ENCODE results near the gene DDR2.
"Not testable (repeated sequence)": the region's sequence is repeated elsewhere in the genome, so short reads cannot be mapped to it uniquely, and the experiment has no call there.

DDR2 gene

DNA sequence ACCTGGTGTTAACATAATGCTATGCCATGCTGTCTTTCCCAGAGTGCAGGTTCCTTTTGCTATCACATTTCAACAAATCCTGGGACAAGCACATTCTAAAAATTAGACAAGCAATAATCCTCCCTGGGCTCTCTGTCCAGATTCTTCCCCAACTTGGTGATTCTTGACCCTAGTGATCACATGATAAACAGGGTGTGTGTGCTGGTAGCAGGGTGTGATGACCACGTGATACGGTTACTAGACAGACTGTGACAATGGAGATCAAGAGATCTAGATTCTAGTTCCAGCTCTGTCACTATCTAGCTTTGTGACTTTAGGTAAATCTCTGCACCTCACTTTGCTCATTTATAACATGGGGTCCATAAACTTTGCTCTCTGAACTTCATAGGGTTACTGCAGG, 96.3 kb downstream of the DDR2 start:
- no peak for DNase-seq

DNA sequence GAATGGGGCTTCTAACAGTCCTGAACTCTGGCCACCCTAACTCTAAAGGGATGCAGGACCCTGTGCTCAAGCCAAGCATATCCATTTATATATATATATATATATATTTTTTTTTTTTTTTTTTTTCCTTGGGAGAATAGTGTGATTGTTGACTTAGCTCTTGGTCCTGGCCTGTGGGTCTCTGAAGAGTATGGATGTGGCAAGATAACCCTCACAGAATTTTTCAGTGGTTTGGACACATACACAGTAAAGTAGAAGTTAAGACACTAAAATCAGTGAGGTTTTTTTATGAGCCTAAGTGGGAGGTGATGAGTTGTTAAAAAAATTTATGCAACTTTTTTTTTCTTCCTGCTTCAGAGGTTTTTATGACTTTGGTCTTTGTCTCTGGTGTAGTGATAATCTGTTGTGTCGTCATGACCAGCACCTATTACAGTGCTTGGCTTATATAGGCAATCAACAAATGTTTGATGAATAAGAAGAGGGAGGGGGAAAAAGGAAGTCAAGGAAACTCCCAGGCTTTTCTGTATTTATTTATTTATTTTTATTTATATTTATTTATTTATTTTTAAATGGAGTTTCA, 97.0 kb downstream of the DDR2 start:
- DNase-seq: not testable (repeated sequence)

DNA sequence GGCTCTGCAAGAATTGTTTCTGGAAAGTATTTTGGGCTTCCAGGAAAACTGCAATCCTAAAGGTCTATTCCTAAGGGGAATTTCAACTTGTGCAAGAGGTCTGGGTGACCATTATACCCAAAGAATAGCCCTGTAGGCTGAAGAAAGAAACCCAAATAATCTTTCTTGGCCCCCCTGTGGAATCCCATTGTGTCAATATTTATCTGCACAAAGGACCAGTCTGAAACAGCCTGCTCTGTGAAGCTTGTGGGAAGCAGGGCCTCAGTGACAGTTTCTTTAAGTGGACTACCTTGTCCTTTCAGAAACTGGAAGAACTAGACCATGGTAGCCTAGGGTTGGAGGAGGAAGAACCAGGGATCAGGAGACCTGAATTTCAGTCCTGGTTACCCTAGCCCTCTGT, 99.8 kb downstream of the DDR2 start:
- no peak for DNase-seq

DNA sequence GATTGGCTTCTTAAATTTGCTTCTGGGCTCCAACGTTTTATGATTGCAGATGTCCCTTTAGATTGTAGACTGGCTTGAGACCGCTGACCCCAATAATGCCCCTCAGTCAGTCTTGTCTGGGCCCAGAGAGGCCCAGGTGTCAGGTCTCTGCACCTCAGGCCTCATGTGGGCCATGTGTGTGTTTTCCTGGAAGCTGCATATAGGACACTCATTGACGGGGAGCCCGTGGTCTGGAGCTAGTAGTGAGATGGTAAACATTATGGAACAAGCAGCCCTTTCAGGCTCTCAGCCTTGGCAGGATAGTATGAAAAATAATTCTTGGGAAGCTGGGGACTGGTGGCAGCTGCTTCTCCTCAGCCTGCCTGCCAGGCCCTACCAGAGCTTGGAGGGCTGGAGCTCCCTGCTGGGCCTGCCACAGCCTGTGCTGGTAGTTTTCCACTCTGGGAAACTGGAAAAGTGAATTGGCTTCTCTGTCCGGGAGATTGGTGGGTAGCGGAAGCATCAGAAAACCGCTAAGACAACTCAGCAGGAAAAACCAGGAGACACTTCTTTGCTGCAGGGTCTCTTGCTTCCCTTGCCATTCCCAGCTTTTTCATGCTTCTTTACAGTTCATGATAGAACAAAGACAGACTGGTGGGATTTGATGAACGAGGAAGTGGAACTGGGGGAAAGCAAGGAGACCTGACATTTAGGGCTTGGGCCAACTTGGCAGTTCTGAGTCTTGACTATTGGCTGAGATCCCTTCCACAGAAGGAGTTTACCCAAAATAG, 100.5 kb downstream of the DDR2 start:
- no peak for DNase-seq

DNA sequence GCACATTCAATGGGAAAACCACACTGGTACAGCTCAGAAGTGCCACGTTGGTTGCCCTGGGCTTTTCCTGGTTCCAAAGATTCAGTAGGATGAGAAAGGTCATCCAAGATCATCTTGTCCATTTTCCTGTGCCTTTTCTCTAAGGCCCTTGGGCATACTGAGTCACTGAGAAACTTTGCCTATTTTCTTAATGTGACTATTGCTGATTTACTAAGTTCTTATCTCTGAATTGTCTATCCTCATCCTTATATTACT, 101.0 kb downstream of the DDR2 start:
- DNase-seq: no peak

DNA sequence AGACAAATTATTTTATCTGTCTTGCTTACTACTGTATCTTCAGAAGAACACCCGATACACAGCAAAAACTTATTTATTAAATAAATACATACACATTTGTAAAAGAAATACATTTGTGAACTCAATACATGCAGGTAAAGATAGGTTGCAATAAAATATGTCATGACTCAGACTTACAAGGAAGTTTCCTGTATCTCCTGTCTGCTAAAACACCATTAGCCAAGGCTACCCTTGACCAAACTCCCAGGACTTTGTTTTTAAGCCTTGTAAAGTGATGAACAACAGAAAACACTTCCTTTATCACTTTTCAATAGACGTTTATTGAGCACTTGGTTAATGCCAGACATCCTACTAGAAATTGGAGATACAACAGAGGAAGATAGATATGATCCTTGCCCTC, 101.8 kb downstream of the DDR2 start:
- no peak for DNase-seq

DNA sequence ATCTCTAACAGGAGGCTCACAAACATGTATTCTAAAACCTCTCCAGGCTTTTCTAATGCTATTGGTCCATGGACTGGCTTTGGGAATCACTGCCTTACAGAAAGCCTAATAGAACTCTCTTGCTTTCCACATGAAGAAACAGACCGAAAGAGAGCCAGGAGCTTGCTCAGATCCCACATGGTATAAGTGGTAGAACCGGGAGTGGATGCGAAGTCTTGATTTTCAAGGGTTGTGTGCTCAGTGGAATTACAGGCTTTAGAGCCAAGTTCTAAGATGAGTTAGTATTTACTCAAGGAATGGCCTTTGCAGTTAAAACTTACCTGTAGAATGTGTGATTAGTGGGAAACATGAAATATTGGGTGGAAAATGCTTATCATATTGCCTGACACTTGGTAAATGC, 103.9 kb downstream of the DDR2 start:
- no peak for DNase-seq

DNA sequence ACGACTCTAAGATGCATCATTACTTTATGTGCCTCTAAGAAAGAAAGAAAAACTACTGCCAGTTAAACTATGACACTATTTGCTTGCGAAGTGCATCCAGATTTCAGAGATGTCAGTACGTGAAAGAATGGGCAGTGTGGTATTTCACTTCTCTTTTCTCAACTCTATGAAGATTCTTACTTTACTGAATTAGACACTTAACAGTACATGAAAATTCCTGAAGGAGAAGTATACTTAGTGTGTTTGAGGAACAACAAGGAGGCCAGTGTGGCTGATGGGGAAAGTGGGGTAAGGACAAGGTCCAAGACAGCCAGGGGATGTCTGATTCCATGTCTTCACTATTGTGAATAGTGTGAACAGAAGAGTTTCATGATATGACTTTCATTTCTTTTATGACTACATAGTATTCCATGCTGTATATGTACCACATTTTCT, 104.4 kb downstream of the DDR2 start:
- DNase-seq: no peak

DNA sequence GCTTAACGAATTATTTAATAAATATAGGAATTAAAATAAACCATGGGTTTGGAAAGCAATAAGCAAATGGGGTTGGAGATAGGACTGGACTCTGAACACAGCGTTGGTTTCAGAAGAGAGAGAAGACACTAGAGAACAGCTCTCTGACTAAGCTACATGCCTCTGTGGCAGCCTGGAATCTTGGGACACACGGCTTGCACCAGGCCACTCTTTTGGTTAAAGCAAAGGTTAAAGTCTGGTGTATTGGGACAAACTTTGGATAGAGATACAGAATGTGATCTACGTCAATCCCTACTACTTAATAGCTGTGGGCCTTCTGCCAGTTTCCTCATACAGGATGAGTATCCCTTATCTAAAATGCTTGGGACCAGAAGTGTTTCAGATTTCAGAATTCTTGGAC, 108.5 kb downstream of the DDR2 start:
- no peak for DNase-seq

DNA sequence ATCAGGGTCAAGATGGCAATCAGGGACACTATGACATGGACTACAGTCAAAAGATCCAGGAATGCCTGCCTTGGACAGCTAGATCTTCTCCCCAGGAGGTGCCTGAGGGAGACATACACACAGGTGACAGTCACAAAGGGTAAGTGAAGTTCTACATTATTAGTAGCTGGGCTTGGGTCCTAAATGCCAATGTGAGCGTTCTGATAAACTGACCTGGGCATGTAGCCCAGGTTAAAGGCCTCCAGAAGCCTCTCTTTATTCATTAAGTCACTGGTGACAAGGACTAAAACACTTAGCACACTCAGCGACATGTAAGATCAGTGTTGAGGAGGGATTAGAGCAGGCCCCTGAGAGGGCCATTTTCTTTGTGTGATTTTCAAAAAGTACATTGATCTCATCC, 109.3 kb downstream of the DDR2 start:
- no peak for DNase-seq

DNA sequence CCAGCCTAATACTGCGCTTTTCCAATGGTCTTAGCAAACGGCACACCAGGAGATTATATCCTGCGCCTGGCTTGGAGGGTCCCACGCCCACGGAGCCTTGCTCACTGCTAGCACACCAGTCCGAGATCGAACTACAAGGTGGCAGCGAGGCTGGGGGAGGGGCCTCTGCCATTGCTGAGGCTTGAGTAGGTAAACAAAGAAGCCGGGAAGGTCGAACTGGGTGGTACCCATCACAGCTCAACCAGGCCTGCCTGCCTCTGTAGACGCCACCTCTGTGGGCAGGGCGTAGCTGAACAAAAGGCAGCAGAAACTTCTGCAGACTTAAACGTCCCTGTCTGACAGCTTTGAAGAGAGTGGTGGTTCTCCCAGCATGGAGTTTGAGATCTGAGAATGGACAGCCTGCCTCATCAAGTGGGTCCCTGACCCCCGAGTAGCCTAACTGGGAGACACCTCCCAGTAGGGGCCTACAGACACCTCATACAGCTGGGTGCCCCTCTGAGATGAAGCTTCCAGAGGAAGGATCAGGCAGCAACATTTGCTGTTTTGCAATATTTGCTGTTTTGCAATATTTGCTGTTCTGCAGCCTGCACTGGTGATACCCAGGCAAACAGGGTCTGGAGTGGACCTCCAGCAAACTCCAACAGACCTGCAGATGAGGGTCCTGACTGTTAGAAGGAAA, 114.1 kb downstream of the DDR2 start:
- DNase-seq: not testable (repeated sequence)

DNA sequence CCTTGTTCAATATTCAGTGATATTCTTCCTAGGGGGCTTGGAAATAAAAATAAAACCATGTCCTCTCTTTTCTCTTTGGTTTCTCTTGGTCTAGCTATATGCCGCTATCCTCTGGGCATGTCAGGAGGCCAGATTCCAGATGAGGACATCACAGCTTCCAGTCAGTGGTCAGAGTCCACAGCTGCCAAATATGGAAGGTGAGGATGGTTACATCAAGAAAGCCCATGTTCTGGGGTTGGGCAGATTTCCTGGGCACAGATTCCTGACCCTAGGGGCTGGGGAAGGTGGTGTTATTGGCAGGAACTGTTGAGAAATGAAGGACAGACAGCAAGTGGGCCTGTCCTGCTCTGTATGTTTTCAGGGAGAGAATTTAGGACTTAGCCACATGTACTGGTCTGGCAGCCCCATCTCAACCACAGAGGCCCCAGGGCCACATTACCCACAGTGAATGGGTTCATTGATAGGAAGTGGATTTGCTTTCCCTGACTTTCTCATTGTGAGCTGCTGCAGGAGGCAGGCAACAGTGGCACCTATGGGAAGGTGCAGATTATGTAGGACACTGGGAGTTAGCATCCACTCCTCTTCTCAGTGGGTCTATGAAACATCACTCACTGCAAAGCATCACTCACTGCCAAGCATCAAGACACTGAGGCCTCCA, 120.9 kb downstream of the DDR2 start:
- DNase-seq: no peak

DNA sequence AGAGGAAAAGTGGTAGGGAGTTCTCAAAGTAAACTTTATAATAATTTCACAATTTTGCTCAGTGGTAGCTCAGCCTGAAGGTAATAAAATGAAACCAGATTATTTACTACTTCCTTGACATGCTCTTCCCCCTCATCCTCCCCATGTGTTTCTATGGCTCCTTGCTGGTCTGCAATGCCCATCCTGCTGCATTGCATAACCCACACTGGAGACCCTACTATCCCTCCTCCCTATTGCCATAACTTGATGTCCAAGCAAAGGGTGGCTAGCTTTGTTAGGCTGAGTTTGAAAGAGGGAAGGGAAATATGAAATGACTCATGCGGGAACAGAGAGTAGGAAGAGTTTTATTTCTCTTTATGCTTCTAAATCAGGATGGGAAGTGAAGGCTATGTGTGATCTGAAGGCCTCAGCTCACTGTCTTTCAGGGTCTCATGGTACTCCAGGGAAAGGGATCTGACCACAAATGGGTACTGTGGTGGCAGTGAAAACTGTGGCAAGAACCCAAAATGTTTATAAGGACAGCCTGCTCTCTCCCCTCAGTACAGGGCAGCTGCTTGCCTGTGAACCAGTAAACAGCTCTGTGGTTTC, 121.8 kb downstream of the DDR2 start:
- no peak for DNase-seq

DNA sequence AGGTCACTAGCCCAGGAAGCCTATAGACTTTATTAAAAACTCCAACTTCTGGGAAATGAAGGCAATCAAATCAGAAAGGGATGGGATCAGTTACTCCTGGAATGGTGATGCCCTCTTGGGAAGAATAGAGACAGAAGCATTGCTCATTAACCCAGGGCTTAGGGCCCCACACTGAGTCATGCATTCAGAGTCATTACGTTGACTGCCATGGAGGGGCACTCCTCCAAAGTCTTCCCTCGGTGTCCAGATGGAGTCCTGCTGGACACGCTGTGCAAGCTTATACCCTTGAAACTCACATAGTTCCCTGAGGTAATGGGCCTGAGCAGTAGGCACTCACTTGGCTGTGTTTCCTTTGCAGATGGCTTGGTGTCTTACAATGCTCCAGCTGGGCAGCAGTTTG, 123.0 kb downstream of the DDR2 start:
- DNase-seq: no peak

DNA sequence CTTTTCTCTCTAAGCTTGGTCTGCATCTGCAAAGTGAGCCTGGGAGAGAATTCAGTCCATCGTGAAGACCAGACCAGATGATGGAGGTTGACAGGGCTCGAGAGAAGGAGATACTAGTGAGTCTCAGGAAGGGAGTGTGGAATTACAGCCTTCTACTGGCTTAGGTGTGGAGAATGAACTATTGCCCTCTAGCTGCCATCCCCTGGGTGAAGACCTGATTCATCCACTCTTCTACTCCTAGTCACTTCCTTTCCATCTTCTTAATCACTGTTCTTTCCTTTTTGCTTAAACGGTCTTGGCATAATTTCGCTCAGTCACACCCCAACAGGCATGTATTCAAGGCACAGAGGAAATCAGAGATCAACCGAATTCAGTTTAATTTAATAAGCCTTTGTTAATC, 124.3 kb downstream of the DDR2 start:
- no peak for DNase-seq

DNA sequence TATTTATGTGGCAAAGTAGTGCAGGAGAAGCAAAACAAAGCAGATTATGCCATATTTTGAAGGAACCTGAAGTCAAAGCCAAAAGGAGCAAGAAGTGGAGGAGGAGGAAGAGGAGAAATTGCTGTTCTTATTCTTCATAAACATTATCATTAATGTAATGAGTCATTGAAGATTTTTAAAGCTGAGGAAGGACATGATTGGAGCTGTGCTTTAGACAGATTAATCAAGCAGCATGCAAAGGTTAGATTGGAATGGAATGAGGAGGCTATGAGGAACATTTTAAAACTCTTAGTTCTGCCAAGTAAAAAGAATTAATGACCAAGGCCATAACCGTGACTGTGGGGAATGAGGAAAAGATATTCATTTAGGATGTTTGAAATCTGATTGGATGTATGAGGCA, 125.2 kb downstream of the DDR2 start:
- DNase-seq: no peak

DNA sequence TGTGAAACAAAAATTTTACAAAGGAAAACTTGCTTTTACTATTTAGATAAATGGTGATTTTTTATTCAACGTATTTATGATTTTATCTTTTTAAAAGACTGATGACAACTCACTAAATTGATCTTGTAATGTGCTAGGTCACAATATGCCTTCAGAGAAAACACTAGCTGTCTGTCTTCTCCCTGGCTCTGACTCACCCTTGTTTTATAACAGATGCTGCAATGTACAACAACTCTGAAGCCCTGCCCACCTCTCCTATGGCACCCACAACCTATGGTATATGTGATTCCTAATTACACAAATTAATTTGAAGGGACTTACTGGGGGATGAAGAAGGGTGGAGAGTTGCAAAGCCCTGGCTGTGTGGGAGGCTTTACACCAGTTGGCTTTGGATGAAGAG, 133.5 kb downstream of the DDR2 start:
- no peak for DNase-seq

DNA sequence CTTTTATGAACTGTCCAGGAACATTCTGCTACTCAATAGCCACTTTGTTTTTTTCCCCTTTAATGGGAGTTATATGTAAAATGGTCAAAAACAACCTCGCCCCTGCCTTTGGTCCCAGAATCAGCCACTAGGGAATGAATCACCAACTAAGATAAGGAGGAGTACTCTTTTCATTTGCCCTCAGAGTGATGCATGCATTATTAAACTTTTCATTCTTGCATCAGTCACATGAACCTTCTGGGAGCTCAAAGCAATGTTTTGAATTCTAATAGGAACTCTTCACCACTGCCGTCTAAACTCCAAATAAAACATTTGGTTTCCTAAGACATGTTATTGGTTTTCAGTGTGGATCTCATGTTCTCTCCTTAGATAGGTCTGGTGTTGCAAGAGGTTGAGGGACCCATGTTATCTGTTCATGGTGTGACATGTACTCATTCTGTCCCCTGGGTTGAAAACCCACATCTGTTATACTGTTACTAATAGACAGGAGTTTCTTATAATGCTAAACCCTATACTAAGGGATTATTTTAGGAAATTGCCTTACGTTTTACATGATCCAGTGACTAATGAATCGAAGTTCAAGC, 140.4 kb downstream of the DDR2 start:
- no peak for DNase-seq

DNA sequence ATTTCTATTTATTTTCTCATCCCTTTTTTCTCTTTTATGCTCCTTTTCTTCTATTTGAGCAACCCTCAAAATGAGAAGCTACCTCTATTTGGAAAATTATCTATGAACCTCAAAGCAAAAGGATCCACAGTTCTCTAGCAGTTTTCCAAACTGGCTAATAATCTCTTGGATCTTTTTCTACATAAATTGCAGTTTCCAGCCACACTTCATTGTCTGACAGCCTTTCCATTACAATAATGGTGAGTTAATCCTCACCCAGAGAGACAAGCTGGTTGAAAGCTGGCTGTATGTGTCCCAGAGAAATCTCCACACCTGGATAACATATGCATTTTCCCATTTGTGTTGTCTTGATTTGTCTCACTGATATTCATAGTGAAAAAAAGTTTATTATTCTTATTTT, 141.7 kb downstream of the DDR2 start:
- no peak for DNase-seq

DNA sequence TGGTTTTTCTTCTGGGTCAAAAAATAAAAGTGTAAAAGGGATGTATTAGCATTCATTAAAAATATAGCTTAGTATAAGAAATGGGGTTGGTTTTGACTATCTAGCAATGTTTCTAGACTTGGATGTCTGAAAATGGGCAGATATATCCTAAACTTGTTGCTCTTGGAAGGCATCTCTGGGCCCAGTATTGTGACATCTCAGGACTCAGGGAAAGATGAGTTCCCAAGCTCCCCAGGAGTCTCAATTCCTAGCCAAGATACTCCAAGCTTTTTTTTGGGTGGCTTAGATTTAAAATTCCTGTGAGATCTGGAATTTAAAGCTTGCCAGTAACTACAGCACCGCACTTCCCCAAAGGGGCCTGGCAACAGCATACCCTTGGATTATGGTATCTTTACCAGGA, 146.8 kb downstream of the DDR2 start:
- no peak for DNase-seq

DNA sequence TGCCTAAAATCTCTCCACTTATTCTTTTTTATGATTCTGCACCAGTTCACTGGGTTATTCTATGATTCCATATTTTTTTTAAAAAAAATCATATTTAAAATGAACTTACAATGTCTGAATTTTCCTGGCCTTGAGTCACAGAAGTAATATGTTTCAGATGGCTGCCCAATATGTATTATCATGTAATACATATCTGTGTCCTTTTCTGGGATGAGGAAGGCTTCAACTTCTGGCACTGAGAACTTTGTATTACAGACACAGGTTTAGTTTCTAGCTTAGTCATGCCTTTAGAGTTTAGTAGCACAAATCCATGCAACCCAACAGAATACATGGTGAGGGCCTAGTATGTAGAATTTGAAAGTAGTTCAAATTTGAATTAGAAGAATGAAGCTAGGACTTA, 150.4 kb downstream of the DDR2 start:
- no peak for DNase-seq

DNA sequence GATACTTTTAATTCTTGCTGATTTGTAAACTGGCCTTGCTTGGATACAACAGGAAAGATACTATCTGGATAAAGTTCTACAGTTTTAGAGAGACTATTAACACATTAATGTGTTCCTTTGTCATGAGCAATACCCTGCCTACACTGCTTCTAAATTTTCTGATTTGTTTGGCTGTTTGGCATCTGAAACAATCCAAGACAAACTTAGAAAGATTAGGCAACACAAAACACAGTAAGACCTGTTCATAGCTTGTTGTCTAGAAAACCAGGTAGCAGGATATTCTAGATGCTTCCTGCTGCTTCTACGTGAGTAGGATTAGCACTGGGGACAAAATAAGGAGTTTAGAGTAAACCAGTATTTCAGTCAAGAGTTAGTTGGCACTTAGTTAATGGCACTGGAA, 152.7 kb downstream of the DDR2 start:
- not testable (repeated sequence) for DNase-seq

DNA sequence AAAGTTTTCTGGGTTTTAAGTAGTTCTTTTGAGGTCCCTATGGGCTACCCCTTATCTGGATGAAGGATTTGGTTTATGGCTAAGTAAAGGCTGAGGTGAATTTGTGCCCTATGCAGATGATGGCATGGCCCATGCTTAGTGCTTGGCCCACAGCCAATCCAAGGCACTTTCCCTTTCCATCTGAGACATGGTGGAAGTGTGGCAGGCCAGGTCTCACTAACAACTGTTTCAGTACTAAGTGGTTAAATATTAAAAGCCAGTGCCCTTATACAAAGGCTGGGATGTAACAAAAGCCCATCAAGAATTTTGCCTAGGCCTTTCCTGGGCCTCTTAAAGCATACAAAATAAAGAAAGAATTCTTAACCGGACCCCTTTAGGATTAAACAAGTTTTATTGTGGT, 156.5 kb downstream of the DDR2 start:
- DNase-seq: peak; percentile 5

Measured in suppressor macrophage treated with lipopolysaccharide for 4 hours (primary cell).